Lung microvascular endothelial cell (primary cell): ENCODE measurements around the gene KLHL2. TPM values are rescaled to one million over a fixed set of nuclear protein-coding genes. Genes with fewer than 3 reads are reported as not detected.

Experiments used
- DNase-seq, 2 donors: peaks; one replicate each; pipeline versions ENCODE4 v3.0.0 to v3.0.0-alpha.2; 2010; ENCODE audit warnings: low read depth in 2 of 2
- total RNA-seq: library from RNA; depleted of rRNA; stranded (reverse); fragments of >200 nt; gene quantifications from 2 replicates; pipeline ENCODE4 v1.2.1, GENCODE V29; 2014

The KLHL2 gene
- total RNA-seq, 1 donor from 2014 or later: 27.4 TPM

DNA sequence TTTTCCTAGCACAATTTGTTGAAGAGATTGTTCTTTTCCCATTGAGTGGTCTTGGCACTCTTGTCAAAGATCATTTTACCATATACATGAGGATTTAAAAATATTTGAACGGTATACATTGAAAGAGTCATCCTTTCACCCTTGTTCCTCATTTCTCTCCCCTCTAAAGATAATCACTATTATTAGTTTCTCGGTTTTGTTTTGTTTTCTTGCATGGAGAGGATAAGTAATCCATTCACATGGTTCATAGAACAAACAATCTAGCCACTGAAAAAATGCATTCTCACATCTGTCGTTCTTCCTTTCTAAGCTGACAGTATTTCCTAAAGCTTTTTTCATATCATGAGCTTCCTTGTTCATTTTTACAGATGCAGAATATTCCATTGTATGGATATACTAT is 80.9 kb downstream of the KLHL2 start:
- no peak for DNase-seq

DNA sequence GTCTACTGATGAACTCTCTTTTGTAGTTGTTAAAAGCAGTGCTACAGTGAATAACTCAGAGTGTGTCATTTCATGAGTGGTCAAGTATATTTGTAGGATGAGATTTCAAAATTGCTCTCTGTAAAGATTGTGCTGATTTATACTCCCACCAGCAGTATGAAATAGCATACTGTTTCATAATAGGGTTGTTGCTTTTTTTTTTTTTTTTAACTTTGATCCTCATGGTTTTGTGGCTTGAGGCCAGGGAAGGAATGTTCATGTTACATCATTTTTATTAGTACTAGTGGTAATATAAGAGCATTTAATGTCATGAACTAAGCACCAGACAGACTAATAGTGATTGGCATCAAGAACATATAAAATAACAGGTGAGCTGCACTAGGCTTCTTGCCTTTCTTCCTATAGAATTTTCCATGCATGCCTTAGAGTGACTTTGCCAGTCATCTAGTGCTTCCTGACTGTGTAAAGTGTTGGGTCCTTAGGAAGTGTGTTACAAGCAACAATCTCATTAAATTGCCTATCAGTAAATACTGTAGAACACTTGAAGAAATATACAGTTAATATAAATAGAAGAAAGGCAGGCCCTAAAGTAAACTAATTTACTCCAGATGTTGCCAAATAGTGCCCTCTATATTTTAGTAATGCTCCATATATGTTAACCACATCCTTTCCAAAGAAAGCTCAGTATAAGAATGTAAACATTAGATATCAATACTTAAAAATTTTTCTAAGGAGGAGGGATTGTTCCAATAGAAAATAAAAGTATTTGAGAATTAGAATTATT is 81.5 kb downstream of the KLHL2 start:
- DNase-seq: peak; percentile 21 to 36

GRCh38 chr4:165289423-165289785 is 82.0 kb downstream of the KLHL2 start:
- DNase-seq: no peak

GRCh38 chr4:165293061-165293460 is 85.7 kb downstream of the KLHL2 start:
- no peak for DNase-seq

GRCh38 chr4:165293927-165294649 is 86.7 kb downstream of the KLHL2 start:
- no peak for DNase-seq

- peak in 1 of 2 donors; percentile 42 for DNase-seq
These were observed 87.5 kb downstream of the KLHL2 start for GRCh38 chr4:165294907-165295306.

DNA sequence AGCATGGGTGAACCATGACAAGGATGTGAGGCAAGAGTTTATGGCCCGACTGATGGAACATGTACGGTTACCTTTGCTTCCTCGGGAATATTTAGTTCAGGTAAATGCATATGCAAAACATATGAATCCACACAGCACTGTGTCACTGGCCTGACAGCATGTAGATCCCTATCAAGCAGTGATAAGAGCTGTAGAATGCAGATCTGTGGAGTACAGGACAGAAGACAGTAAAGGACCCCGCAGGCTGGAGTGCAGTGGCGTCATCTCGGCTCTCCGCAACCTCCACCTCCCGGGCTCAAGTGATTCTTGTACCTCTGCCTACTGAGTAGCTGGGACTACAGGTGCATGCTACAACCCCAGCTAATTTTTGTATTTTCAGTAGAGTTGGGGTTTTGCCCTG is 90.3 kb downstream of the KLHL2 start:
- no peak for DNase-seq

DNA sequence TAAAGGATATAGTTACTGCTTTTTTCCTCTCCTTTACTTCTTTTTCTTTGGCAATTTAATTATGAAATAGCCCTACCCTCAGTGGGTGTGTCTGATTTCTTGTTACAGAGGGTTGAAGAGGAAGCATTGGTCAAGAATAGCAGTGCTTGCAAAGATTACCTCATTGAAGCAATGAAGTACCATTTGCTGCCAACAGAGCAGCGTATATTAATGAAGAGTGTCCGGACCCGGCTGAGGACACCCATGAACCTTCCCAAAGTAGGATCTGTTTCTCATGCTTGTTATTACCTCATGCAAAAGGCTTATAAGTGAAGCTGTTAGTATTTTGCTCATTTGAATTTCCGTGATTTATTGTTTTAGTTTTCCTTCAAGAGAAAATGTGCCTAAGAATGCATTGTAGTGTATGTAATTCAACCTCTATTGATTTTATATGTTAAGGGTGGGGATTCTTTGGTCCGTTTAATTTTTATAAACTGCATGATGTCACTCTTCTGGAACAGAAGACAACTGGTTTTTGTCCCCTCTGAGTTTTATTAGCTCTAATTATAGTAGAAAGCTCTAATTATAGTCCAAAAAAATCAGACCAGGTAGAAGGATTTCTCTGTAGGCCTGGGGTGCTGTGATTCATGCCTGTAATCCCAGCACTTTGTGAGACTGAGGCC is 92.2 kb downstream of the KLHL2 start:
- DNase-seq: no peak

DNA sequence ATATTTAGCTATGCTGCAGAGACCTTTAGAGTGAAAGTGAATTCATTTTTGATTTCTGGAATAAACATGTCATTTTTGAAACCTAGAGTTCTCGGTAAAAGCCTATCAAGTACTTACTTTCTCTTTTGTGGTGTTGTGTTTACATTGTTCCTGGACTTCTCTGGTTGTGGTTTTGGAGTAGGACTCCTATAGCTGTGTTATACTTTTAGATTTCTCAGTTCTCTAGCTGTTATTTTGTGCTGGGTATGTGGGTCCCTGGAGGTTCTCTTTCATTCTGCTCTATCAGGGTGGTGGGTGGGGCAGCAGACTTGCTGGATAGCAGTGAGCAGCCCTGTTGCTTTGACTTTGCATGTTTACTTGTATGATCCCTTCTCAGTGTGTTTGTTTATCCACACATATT is 94.5 kb downstream of the KLHL2 start:
- DNase-seq: peak; percentile 42 to 46

GRCh38 chr4:165302658-165303057 is 95.3 kb downstream of the KLHL2 start:
- no peak for DNase-seq

GRCh38 chr4:165308166-165308565 is 100.8 kb downstream of the KLHL2 start:
- no peak for DNase-seq

GRCh38 chr4:165308606-165309005 is 101.2 kb downstream of the KLHL2 start:
- no peak for DNase-seq

GRCh38 chr4:165309456-165309855 is 102.1 kb downstream of the KLHL2 start:
- DNase-seq: no peak

DNA sequence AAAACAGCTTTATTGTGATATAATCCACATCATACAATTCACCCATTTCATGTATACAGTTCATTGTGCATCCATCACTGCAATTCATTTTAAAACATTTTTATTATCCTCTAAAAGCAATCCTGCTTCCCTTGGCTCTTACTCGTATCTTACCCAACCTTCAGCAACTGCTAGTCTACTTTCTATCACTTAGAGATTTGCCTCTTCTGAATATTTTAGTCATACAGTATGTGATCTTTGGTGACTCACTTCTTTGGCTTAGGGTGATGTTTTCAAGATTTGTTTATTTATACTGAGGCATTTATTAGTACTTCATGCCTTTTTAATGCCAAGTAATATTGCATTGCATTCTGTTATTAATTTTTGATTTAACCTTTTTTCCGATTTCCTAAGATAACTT is 105.1 kb downstream of the KLHL2 start:
- peak in 1 of 2 donors; percentile 63 for DNase-seq

DNA sequence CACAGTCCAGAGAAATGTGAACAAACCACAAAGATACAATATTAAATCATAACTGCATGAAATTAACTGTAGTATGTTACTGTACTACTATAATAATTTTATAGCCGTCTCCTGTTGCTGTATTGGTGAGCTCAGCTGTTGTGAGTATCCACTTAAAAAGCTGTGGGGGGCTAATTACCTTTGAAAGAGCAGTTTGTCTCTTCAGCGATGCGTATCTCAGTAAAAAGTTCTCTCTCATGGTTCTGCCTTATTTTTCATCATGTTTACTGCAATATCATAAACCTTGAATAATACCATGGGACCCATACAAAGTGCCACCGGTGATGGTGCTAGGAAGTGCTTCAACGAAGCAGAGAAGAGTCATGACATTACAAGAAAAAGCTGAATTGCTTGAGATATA is 111.7 kb downstream of the KLHL2 start:
- DNase-seq: no peak

DNA sequence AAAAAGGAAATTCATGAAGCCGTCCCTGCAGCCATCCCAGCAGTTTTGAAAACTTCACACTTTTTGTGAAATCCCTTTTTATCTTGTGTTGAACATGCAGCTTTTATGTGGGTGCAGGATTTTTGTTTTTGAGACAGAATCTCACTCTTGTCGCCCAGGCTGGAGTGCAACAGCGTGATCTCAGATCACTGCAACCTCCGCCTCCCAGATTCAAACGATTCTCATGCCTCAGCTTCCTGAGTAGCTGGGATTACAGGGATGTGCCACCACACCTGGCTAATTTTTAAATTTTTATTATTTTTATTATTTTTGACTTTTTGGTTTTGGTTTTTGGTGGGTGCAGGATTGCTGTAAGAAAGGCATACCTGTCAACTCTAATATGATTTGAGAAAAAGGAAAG is 112.1 kb downstream of the KLHL2 start:
- DNase-seq: no peak

DNA sequence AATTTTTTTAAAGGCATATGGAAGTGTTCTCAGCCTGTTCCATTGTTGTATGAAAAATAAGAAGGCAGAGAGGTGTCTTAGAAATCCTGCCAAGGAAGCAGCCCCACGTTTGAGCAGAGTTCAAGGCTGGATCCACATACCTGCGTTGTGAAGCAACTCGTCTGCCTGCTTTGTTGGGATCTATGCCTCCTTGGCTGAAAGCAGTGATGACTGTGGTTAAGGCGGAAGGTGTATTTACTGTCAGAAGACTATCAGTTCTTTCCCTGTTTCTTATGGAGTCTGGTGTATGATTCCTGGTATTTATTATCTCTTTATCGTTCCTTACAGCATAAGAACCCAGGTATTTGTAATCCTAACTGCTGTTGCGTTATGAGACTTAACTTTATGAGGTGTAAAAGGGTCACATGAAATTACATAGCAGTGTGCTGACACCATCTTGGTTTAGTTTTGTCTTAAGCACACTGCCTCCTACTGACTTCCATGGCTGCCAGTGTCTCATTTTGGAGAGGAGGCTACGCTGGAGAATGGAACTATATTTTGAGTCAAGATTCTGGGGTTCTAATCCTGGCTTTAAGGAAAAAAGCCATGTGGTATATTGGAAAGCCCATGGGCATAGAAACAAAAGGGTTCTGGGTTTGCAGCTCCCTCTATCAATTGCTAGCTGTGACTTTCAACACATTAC is 117.0 kb downstream of the KLHL2 start:
- DNase-seq: no peak

- no peak for DNase-seq
These were observed 117.5 kb downstream of the KLHL2 start for GRCh38 chr4:165324918-165325304.

DNA sequence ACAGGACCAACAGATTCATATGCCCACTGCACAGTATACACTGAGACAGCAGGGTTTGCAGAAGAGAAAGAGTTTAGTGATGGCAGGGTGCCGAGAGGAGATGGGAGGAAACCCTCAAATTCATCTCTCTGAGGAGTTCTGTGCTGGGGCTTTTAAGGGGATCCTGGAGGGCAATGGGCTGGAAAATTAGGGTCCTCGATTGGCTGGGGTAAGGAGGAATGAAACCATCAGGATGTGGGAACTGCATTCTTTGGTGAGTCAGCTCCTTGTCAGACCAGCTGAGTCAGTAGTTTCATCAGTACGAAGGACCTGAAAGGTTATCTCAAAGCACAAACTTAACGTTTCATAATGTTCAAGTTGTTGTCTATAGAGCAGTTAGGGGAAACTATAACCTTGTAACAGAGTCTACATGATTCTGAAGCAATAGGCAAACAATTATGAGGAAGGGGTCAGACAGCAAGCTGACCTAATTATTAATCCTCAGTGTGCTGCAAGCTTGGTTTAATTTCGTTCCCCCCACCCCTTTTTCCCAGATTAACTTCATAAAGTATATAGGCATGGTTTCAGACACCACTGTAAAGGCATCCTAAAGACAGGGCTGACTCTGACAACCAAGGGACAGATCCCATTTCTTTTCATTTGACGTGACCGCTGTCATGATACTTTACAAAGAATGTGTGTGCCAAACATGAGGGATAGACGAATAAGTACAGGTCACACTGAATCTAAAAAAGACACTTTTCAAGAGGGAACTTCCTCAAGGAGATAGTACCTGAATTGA is 118.6 kb downstream of the KLHL2 start:
- peak in 1 of 2 donors; percentile 77 for DNase-seq

DNA sequence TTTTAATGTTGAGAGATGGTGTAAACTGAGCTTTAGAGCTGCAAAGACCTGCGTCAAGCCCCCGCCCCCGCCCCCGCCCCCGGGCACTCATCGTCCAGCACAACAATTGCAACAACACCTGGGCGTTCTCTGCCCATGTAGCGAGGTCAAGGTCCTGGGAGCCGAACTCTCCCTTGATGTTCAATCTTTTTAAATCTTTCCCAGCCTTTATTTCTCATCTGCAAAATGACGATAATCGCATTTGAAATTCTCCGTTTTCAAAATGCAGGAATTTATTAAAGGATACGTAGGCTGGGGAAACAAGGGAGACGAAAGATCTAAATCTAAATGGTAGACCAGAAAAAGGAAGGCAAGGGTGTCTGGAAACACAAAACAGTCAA is 119.5 kb downstream of the KLHL2 start:
- peak; percentile 52 to 56 for DNase-seq
